ENCODE measurements around the gene BMPR1B. TPM values are rescaled to one million over a fixed set of nuclear protein-coding genes. Genes with fewer than 3 reads are reported as not detected.

BMPR1B gene
- total and polyA plus RNA-seq, 2 of the 8 experiments (the other 6 are each of a cell fraction or from before 2014, with no cell fraction given), result 0.14 to 1.1 TPM

DNA sequence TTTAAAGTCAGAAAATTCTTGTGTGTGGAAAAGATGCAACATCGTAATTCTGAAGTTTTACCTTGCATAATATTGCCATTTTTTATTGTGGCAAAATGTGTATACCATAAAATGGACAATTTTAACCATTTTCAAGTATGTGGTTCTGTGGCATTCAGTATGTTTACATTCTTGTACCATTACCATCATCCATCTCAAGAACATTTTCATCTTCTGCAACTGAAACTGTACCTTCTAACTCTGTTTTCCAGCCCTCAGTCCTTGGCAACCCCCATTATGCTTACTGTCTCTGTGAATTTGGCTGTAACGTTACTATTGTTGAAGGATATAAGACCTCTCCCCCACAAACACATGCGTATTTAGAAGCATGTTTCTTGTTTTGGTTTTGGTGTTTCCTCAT, 123.2 kb downstream of the BMPR1B start:
- no peaks in the 10 kb centered on the region for H3K36me3 ChIP-seq (ENCODE audit: control insufficient read depth in 2 of 4, insufficient read depth in 4 of 4, low read length in 3 of 4)
- H2AFZ ChIP-seq (ENCODE audit: low read length), result no peak overlapping the region
- H4K8ac ChIP-seq (ENCODE audit: extremely low read depth, insufficient read depth, low read length), result no peak overlapping the region
- WGBS, 2 experiments (ENCODE audit: extremely low coverage in 1 of 2, insufficient coverage in 1 of 2, insufficient read length in 1 of 2, insufficient replicate concordance in 2 of 2, low coverage in 1 of 2, low lambda C conversion rate in 2 of 2, missing lambda C conversion rate in 1 of 2), result 83% methylated on average over 3 of the region's 3 CpGs; no CpG with 5 or more reads in 1 of the 2 experiments
- no peaks in the 10 kb centered on the region for H3K23me2 ChIP-seq (ENCODE audit: low read depth, low read length)
- no peak overlapping the region for H2AK5ac ChIP-seq (ENCODE audit: low read depth, low read length)
- no peak overlapping the region for H2BK5ac ChIP-seq (ENCODE audit: low read depth, low read length)
- H2BK120ac ChIP-seq (replicated peaks; ENCODE audit: low read depth, low read length), result no peak overlapping the region
- H4K20me1 ChIP-seq (replicated peaks in 1 of 2; ENCODE audit: control insufficient read depth in 1 of 2, insufficient read depth in 2 of 2, low read length in 2 of 2), result no peaks in the 10 kb centered on the region
- H2BK12ac ChIP-seq (ENCODE audit: low read depth, low read length), result no peak overlapping the region
- H3K9me3 ChIP-seq (ENCODE audit: insufficient read depth in 2 of 2, low read depth in 1 of 2, low read length in 1 of 2), result no peaks in the 10 kb centered on the region
- no peak overlapping the region for H3K56ac ChIP-seq (replicated peaks; ENCODE audit: insufficient read length, low read depth, low read length)
- H3K4ac ChIP-seq (replicated peaks; ENCODE audit: insufficient read length, low read depth, low read length), result no peak overlapping the region
- H3K9ac ChIP-seq (replicated peaks in 1 of 4; ENCODE audit: extremely low read depth in 1 of 4, low read depth in 3 of 4, low read length in 3 of 4), result no peak overlapping the region
- H4K91ac ChIP-seq (replicated peaks; ENCODE audit: insufficient read length, low read length), result no peak overlapping the region
- CTCF ChIA-PET (ENCODE audit: partially characterized antibody), result interaction anchor here (1.0 kb wide), 1 partner anchor 88 kb away, joined by 3 read pairs; no protein-coding TSS in a partner anchor
- H2BK15ac ChIP-seq (ENCODE audit: low read length), result no peak overlapping the region
- H2BK20ac ChIP-seq (ENCODE audit: low read length), result no peak overlapping the region
- H3K4me3 ChIP-seq (ENCODE audit: extremely low read depth in 1 of 4, insufficient read depth in 2 of 4, low read depth in 3 of 4, low read length in 4 of 4), result no peak overlapping the region
- H3K27ac ChIP-seq (ENCODE audit: low read depth, low read length), result no peak overlapping the region
- POLR2A ChIA-PET (ENCODE audit: partially characterized antibody), result no interaction called here
- no peak for FAIRE-seq
- H3K23ac ChIP-seq (ENCODE audit: insufficient read length), result no peak overlapping the region
- H3K27me3 ChIP-seq (replicated peaks in 1 of 4; ENCODE audit: control insufficient read depth in 3 of 4, extremely low read depth in 1 of 4, insufficient read depth in 3 of 4, low read length in 3 of 4), result no peaks in the 10 kb centered on the region
- H3K4me2 ChIP-seq (ENCODE audit: insufficient read depth in 1 of 2, low read depth in 2 of 2, low read length in 2 of 2), result no peak overlapping the region
- no peak overlapping the region for H4K5ac ChIP-seq (ENCODE audit: insufficient read length, low read depth, low read length)
- no peak overlapping the region for H3K14ac ChIP-seq (ENCODE audit: insufficient read length)
- no peaks in the 10 kb centered on the region for H3K79me2 ChIP-seq (ENCODE audit: control insufficient read depth in 1 of 2, insufficient read depth in 2 of 2, low read length in 2 of 2)
- H3K4me1 ChIP-seq (replicated peaks in 1 of 4; ENCODE audit: control insufficient read depth in 3 of 4, insufficient read depth in 4 of 4, low read length in 3 of 4), result no peaks in the 10 kb centered on the region
- no peak for DNase-seq (ENCODE audit: low read depth in 1 of 2, low spot score in 2 of 2)
- H3K18ac ChIP-seq (ENCODE audit: extremely low read depth, low read length), result no peak overlapping the region
- no peaks in the 10 kb centered on the region for H3K79me1 ChIP-seq (ENCODE audit: low read depth, low read length)
- no peak for TF ChIP-seq SP4 (IDR thresholded peaks at IDR 0.05; ENCODE audit: low read length)

All from H1 (cell line).